CD14-positive monocyte (primary cell): ENCODE measurements around the gene PLCD1. TPM values are rescaled to one million over a fixed set of nuclear protein-coding genes. Genes with fewer than 3 reads are reported as not detected.

Source experiments
- DNase-seq, 3 donors: peaks; one replicate each; pipeline ENCODE4 v3.0.0-alpha.2; 2011 to 2022
- H2AFZ ChIP-seq: 2 replicates; pipeline ENCODE4 v1.6.0; 2012; ENCODE audit warnings: mild to moderate bottlenecking, low read depth, low read length, inconsistent platforms; ENCODE audit not compliant: insufficient read depth, poor library complexity, severe bottlenecking
- H3K27ac ChIP-seq, 2 donors: 1 replicate in 1 of 2; 2 replicates in 1 of 2; pipeline ENCODE4 v1.5.1; 2012 to 2013; ENCODE audit warnings: low read length in 2 of 2, control low read depth in 1 of 2, inconsistent platforms in 1 of 2, low read depth in 1 of 2, mild to moderate bottlenecking in 1 of 2
- H3K27me3 ChIP-seq, 2 donors: one replicate each; pipeline versions ENCODE4 v1.6.0 to v1.6.1; 2011 to 2013; ENCODE audit warnings: low read length in 2 of 2; ENCODE audit not compliant: control insufficient read depth in 2 of 2, insufficient read depth in 2 of 2
- H3K36me3 ChIP-seq, 2 donors: replicated peaks in 1 of 2; 1 replicate in 1 of 2; 2 replicates in 1 of 2; pipeline versions ENCODE4 v1.5.1 to v1.6.1; 2012 to 2013; ENCODE audit warnings: low read length in 2 of 2, control low read depth in 1 of 2, inconsistent platforms in 1 of 2, mild to moderate bottlenecking in 1 of 2; ENCODE audit not compliant: insufficient read depth in 2 of 2, control insufficient read depth in 1 of 2
- H3K4me1 ChIP-seq, 2 donors: 1 replicate in 1 of 2; 2 replicates in 1 of 2; pipeline versions ENCODE4 v1.5.1 to v1.6.1; 2012 to 2013; ENCODE audit warnings: low read length in 2 of 2, control low read depth in 1 of 2, inconsistent platforms in 1 of 2, mild to moderate bottlenecking in 1 of 2, moderate library complexity in 1 of 2; ENCODE audit not compliant: insufficient read depth in 2 of 2, control insufficient read depth in 1 of 2
- H3K4me2 ChIP-seq: replicated peaks from 2 replicates; pipeline ENCODE3; 2012; ENCODE audit warnings: low read length, moderate library complexity, mild to moderate bottlenecking; ENCODE audit not compliant: poor library complexity, severe bottlenecking; ENCODE audit errors: extremely low read depth
- H3K4me3 ChIP-seq, 3 experiments: fragments of 200-600 bp in 1 of 3; sonication (generic) in 1 of 3; replicated peaks in 1 of 3; 1 replicate in 2 of 3; 2 replicates in 1 of 3; pipeline ENCODE4 v1.5.1; 2011 to 2013; ENCODE audit warnings: low read length in 3 of 3, mild to moderate bottlenecking in 3 of 3, control low read depth in 2 of 3, low read depth in 2 of 3, inconsistent platforms in 1 of 3, moderate library complexity in 1 of 3
- H3K79me2 ChIP-seq: 2 replicates; pipeline ENCODE4 v1.6.0; 2012; ENCODE audit warnings: mild to moderate bottlenecking, control low read depth, inconsistent platforms, low read length, moderate library complexity; ENCODE audit not compliant: insufficient read depth
- H3K9ac ChIP-seq: 2 replicates; pipeline ENCODE4 v1.6.0; 2017; ENCODE audit warnings: low read length, mild to moderate bottlenecking; ENCODE audit not compliant: insufficient read depth, poor library complexity, severe bottlenecking
- H3K9me3 ChIP-seq, 2 donors: replicated peaks in 1 of 2; 1 replicate in 1 of 2; 2 replicates in 1 of 2; pipeline versions ENCODE4 v1.5.1 to v1.6.1; 2012 to 2013; ENCODE audit warnings: low read length in 2 of 2, control low read depth in 1 of 2; ENCODE audit not compliant: control insufficient read depth in 1 of 2, insufficient read depth in 1 of 2
- H4K20me1 ChIP-seq: 2 replicates; pipeline ENCODE4 v1.6.0; 2012; ENCODE audit warnings: mild to moderate bottlenecking, low read length, control low read depth, moderate library complexity; ENCODE audit not compliant: insufficient read depth
- H3K27ac Mint-ChIP-seq, 7 donors: one replicate each; pipeline ENCODE4 v1.8.0; 2020; ENCODE audit warnings: mild to moderate bottlenecking in 7 of 7, mixed read lengths in 7 of 7, moderate library complexity in 6 of 7, inconsistent platforms in 2 of 7
- H3K27me3 Mint-ChIP-seq, 3 donors: one replicate each; pipeline ENCODE4 v1.8.0; 2021 to 2022; ENCODE audit warnings: low read depth in 3 of 3, mild to moderate bottlenecking in 3 of 3, mixed read lengths in 3 of 3, moderate library complexity in 3 of 3, inconsistent platforms in 1 of 3
- H3K36me3 Mint-ChIP-seq, 2 donors: one replicate each; pipeline ENCODE4 v1.8.0; 2020; ENCODE audit warnings: mixed read lengths in 2 of 2, inconsistent platforms in 1 of 2, mild to moderate bottlenecking in 1 of 2
- H3K4me1 Mint-ChIP-seq: one replicate; pipeline ENCODE4 v1.8.0; 2020; ENCODE audit warnings: mild to moderate bottlenecking, mixed read lengths
- H3K4me3 Mint-ChIP-seq, 2 donors: one replicate each; pipeline ENCODE4 v1.8.0; 2020; ENCODE audit warnings: mild to moderate bottlenecking in 2 of 2, mixed read lengths in 2 of 2, moderate library complexity in 1 of 2
- H3K9me3 Mint-ChIP-seq, 7 donors: one replicate each; pipeline ENCODE4 v1.8.0; 2020 to 2022; ENCODE audit warnings: mixed read lengths in 7 of 7, mild to moderate bottlenecking in 6 of 7, moderate library complexity in 6 of 7, inconsistent platforms in 2 of 7
- WGBS: methylation state at CpG from one replicate; pipeline ENCODE4 v1.1.5; 2013; ENCODE audit warnings: missing lambda C conversion rate; ENCODE audit not compliant: insufficient coverage; 5-methylcytosine and 5-hydroxymethylcytosine counted together
- intact Hi-C, 2 donors: fragments of 100-400 bp; cut with micrococcal nuclease; formaldehyde crosslinking; loops; one replicate each; pipeline versions ENCODE4 v1.15.0 to v1.15.1; 2023
- polyA plus RNA-seq, 3 donors: library from polyadenylated mRNA; depleted of rRNA in 1 of 3; unstranded in 2 of 3; stranded (reverse) in 1 of 3; fragments of 300-500 nt in 2 of 3; fragments of >200 nt in 1 of 3; fragmentation: Illumina TruSeq in 2 of 3; gene quantifications; 1 replicate in 2 of 3; 2 replicates in 1 of 3; pipeline ENCODE4 v1.2.3, GENCODE V29; 2012 to 2021
- TF ChIP-seq, protein P1 (sequence below): fragments of 200-600 bp; IDR thresholded peaks from one replicate; pipeline ENCODE4 v1.8.0; 2022; ENCODE audit warnings: antibody characterized with exemption, mild to moderate bottlenecking

Gene PLCD1
- polyA plus RNA-seq, 3 donors: 4.1 to 6.4 (median 6.0) TPM

DNA sequence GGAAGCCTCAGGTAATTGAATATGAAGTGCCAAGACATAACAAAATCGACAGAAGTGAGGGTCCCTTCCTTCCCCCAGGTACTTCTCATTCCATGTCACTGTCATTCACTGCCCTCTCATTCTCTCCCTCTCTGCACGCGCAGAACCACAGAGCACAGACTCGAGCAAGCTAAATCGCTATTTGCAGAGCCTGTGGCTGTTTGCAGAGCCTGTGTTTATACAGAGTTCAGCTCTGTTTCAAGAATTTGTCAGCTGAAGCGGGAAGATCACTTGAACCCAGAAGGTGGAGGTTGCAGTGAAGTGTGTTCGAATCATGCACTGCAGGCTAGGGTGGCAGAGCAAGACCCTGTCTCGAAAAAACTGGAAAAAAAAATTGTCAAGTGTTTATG, 36.4 kb downstream of the PLCD1 start:
- peaks cover 5 to 12% of the 10 kb centered on the region in 2 donors for H3K36me3 ChIP-seq
- no peaks in the 10 kb centered on the region for H3K9me3 Mint-ChIP-seq
- H3K4me1 Mint-ChIP-seq: peaks cover 63% of the 10 kb centered on the region
- DNase-seq: no peak
- H2AFZ ChIP-seq: no peak overlapping the region
- no peak overlapping the region for H3K4me2 ChIP-seq
- H3K27me3 ChIP-seq: no peaks in the 10 kb centered on the region
- peaks cover 14 to 21% of the 10 kb centered on the region in 2 donors for H3K36me3 Mint-ChIP-seq
- peaks cover 54 to 66% of the 10 kb centered on the region in 2 donors for H3K4me1 ChIP-seq
- TF ChIP-seq, protein P1, sequence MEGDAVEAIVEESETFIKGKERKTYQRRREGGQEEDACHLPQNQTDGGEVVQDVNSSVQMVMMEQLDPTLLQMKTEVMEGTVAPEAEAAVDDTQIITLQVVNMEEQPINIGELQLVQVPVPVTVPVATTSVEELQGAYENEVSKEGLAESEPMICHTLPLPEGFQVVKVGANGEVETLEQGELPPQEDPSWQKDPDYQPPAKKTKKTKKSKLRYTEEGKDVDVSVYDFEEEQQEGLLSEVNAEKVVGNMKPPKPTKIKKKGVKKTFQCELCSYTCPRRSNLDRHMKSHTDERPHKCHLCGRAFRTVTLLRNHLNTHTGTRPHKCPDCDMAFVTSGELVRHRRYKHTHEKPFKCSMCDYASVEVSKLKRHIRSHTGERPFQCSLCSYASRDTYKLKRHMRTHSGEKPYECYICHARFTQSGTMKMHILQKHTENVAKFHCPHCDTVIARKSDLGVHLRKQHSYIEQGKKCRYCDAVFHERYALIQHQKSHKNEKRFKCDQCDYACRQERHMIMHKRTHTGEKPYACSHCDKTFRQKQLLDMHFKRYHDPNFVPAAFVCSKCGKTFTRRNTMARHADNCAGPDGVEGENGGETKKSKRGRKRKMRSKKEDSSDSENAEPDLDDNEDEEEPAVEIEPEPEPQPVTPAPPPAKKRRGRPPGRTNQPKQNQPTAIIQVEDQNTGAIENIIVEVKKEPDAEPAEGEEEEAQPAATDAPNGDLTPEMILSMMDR: no peak
- 94% methylated on average over 6 of the region's 8 CpGs for WGBS
- peak overlapping the region in 1 of 2 donors; percentile 92 for H3K4me3 Mint-ChIP-seq
- peaks cover 2 to 6% (median 2%) of the 10 kb centered on the region in 3 donors for H3K27me3 Mint-ChIP-seq
- intact Hi-C loops: no loop called here
- H3K9me3 ChIP-seq: no peaks in the 10 kb centered on the region
- H3K79me2 ChIP-seq: peaks cover 37% of the 10 kb centered on the region
- H3K4me3 ChIP-seq: no peak overlapping the region
- H3K9ac ChIP-seq: peak overlapping the region; percentile 85
- peak overlapping the region in 1 of 2 donors; percentile 94 for H3K27ac ChIP-seq
- peak overlapping the region; percentile 52 to 99 (median 97) for H3K27ac Mint-ChIP-seq
- H4K20me1 ChIP-seq: no peaks in the 10 kb centered on the region

DNA sequence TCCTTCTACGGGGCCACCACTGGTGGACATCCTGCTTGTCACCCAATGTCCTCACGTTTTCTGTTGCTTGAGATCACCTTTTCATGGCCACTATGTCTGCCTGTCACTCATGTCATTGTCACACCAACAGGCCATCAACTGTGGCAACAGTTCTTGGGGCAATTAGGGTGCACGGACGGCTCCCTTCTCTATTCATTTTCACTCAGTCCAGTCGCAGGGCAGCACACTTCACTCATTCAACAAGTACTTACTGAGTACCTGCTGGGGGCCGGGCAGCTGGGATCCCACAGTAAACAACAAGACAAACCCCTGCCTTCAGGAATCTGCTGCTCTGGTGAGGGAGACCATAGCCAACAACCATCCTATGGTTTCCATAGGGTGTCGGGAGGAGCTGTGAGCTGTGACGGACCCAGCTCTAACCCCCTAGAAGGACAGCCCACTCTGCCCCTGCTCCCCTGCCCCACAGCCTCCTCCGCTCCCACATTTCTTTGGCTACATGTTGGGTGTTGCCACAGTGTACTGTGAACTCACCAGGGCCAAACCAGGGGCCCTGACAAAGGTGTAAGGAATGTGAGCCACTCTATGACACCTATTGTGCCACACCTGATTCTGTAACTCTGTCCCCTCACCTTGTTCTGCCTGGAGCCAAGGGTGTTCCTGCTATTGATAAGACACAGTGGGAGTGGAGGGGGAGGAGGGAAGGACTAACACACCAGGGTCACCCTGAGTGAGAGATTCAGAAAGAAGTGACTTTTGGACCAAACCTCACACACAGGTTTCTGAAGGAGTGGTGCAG, 37.0 kb downstream of the PLCD1 start:
- H3K4me1 ChIP-seq: peaks cover 54 to 66% of the 10 kb centered on the region in 2 donors
- no peak overlapping the region for H3K4me3 Mint-ChIP-seq

More for the DNA sequence above, 37.0 kb downstream of the PLCD1 start:
- Histone ChIP-seq H3K4me2 (no peak overlapping the region), H3K27ac (no peak overlapping the region), H3K9ac (no peak overlapping the region), H3K36me3 (peaks cover 5 to 12% of the 10 kb centered on the region in 2 donors), H3K9me3 (no peaks in the 10 kb centered on the region), H2AFZ (no peak overlapping the region), H3K27me3 (no peaks in the 10 kb centered on the region), H3K4me3 (no peak overlapping the region), H4K20me1 (no peaks in the 10 kb centered on the region), H3K79me2 (peaks cover 31% of the 10 kb centered on the region)
- no peak for DNase-seq
- peaks cover 14 to 19% of the 10 kb centered on the region in 2 donors for H3K36me3 Mint-ChIP-seq
- TF ChIP-seq, protein P1: no peak
- H3K9me3 Mint-ChIP-seq: no peaks in the 10 kb centered on the region
- intact Hi-C loops: no loop called here
- peaks cover 2 to 6% (median 2%) of the 10 kb centered on the region in 3 donors for H3K27me3 Mint-ChIP-seq
- peaks cover 64% of the 10 kb centered on the region for H3K4me1 Mint-ChIP-seq
- peak overlapping the region in 6 of 7 donors; percentile 58 to 95 (median 74) for H3K27ac Mint-ChIP-seq
- 96% methylated on average over 8 of the region's 9 CpGs for WGBS
